SK-N-SH (cell line): ENCODE results near the gene GPR82. TPM values are rescaled to one million over a fixed set of nuclear protein-coding genes. Genes with fewer than 3 reads are reported as not detected.

Experiments
- CTCF ChIA-PET: fragments of 300-600, 350-600 bp; formaldehyde crosslinking; extraction: SDS; loops from one replicate; lab custom pipeline; 2021; lab: Yijun Ruan, JAX
- POLR2A ChIA-PET: fragments of 350-600 bp; sonication (Branson Sonifier 250); formaldehyde crosslinking; extraction: SDS; loops from one replicate; lab custom pipeline; 2020; ENCODE audit warnings: antibody characterized with exemption, inconsistent platforms; lab: Yijun Ruan, JAX
- DNase-seq: peaks from one replicate; pipeline ENCODE4 v3.0.0; 2012
- H2AFZ ChIP-seq: fragments of 200-600 bp; sonication (generic); 2 replicates; pipeline ENCODE4 v1.8.1; 2016; ENCODE audit warnings: antibody characterized with exemption, mild to moderate bottlenecking, low read depth
- H3F3A ChIP-seq: fragments of 200-600 bp; sonication (generic); replicated peaks from 2 replicates; pipeline ENCODE3; 2016; ENCODE audit warnings: antibody characterized with exemption, mild to moderate bottlenecking; ENCODE audit not compliant: insufficient read depth
- H3K27ac ChIP-seq, 2 experiments: fragments of 200-500 bp in 1 of 2; fragments of 200-600 bp in 1 of 2; sonication (Bioruptor generic) in 1 of 2; sonication (generic), shearing (Covaris generic) in 1 of 2; 2 replicates each; pipeline versions ENCODE4 v1.5.1 to v1.6.1; 2014 to 2016; ENCODE audit warnings: low read depth in 2 of 2, inconsistent platforms in 1 of 2, low read length in 1 of 2, mild to moderate bottlenecking in 1 of 2, mixed read lengths in 1 of 2
- H3K27me3 ChIP-seq: fragments of 200-600 bp; sonication (generic), shearing (Covaris generic); 2 replicates; pipeline ENCODE4 v1.6.1; 2016; ENCODE audit warnings: mixed run types; ENCODE audit not compliant: insufficient read depth
- H3K36me3 ChIP-seq, 2 experiments: fragments of 200-500 bp in 1 of 2; fragments of 200-600 bp in 1 of 2; sonication (Bioruptor generic) in 1 of 2; sonication (generic) in 1 of 2; replicated peaks in 1 of 2; 2 replicates each; pipeline versions ENCODE3 to v1.5.1; 2014 to 2016; ENCODE audit warnings: low read length in 1 of 2, mild to moderate bottlenecking in 1 of 2; ENCODE audit not compliant: insufficient read depth in 2 of 2, control insufficient read depth in 1 of 2
- H3K4me1 ChIP-seq, 2 experiments: fragments of 200-500 bp in 1 of 2; fragments of 200-600 bp in 1 of 2; sonication (Bioruptor generic) in 1 of 2; sonication (generic), shearing (Covaris generic) in 1 of 2; 2 replicates each; pipeline versions ENCODE4 v1.5.1 to v1.6.1; 2014 to 2016; ENCODE audit warnings: low read depth in 1 of 2, low read length in 1 of 2, mixed run types in 1 of 2; ENCODE audit not compliant: insufficient read depth in 2 of 2, control insufficient read depth in 1 of 2
- H3K4me2 ChIP-seq: fragments of 200-600 bp; sonication (generic), shearing (Covaris generic); 2 replicates; pipeline ENCODE4 v1.6.1; 2017; ENCODE audit warnings: mixed run types
- H3K4me3 ChIP-seq, 2 experiments: fragments of 200-500 bp in 1 of 2; fragments of 200-600 bp in 1 of 2; sonication (Bioruptor generic) in 1 of 2; sonication (generic), shearing (Covaris generic) in 1 of 2; 2 replicates each; pipeline versions ENCODE4 v1.5.1 to v1.8.1; 2014 to 2016; ENCODE audit warnings: low read depth in 2 of 2, inconsistent platforms in 1 of 2, low read length in 1 of 2, mild to moderate bottlenecking in 1 of 2, mixed read lengths in 1 of 2, moderate library complexity in 1 of 2
- H3K79me2 ChIP-seq: fragments of 200-600 bp; sonication (generic); 2 replicates; pipeline ENCODE4 v1.8.1; 2017; ENCODE audit warnings: mild to moderate bottlenecking; ENCODE audit not compliant: insufficient read depth
- H3K9ac ChIP-seq: fragments of 200-600 bp; sonication (generic); 2 replicates; pipeline ENCODE4 v1.6.1; 2017; ENCODE audit warnings: mixed run types
- H3K9me2 ChIP-seq: fragments of 200-600 bp; sonication (generic); 2 replicates; pipeline ENCODE4 v1.6.1; 2017; ENCODE audit warnings: mixed run types
- H3K9me3 ChIP-seq: fragments of 200-600 bp; sonication (generic); 2 replicates; pipeline ENCODE4 v1.6.1; 2017; ENCODE audit warnings: mixed run types, mild to moderate bottlenecking, moderate library complexity
- H4K20me1 ChIP-seq: fragments of 200-600 bp; sonication (generic); 2 replicates; pipeline ENCODE4 v1.6.1; 2017; ENCODE audit warnings: mild to moderate bottlenecking, mixed run types; ENCODE audit not compliant: insufficient read depth
- CHD2 ChIP-seq: fragments of 150-350 bp; IDR thresholded peaks from 2 replicates; pipeline ENCODE4 v1.6.1; 2018; ENCODE audit warnings: low read length; ENCODE audit not compliant: partially characterized antibody
- ELF1 ChIP-seq: IDR thresholded peaks from 2 replicates; pipeline ENCODE4 v1.4.0; 2012
- FOSL2 ChIP-seq: IDR thresholded peaks from 2 replicates; pipeline ENCODE4 v1.4.0; 2012; ENCODE audit warnings: low read depth, mild to moderate bottlenecking, moderate library complexity, borderline replicate concordance
- FOXJ3 ChIP-seq: sonication (generic); formaldehyde crosslinking; IDR thresholded peaks from 2 replicates; pipeline ENCODE4 v1.5.1; 2020; ENCODE audit warnings: mild to moderate bottlenecking, missing genetic modification reagents
- JUND ChIP-seq: IDR thresholded peaks from 2 replicates; pipeline ENCODE4 v1.4.0; 2012
- MEF2A ChIP-seq: IDR thresholded peaks from 2 replicates; pipeline ENCODE4 v1.4.0; 2012; ENCODE audit warnings: low read depth, borderline replicate concordance
- RAD21 ChIP-seq: IDR thresholded peaks from 2 replicates; pipeline ENCODE4 v1.6.1; 2012; ENCODE audit warnings: mild to moderate bottlenecking, low read length
- RCOR1 ChIP-seq: fragments of 150-350 bp; IDR thresholded peaks from 2 replicates; pipeline ENCODE4 v1.6.1; 2017; ENCODE audit warnings: antibody characterized with exemption, low read length
- RFX5 ChIP-seq: IDR thresholded peaks from 2 replicates; pipeline ENCODE4 v1.6.1; 2012; ENCODE audit warnings: mild to moderate bottlenecking, improper control_type of control experiment, low read length
- SIN3A ChIP-seq: IDR thresholded peaks from 2 replicates; pipeline ENCODE4 v1.6.1; 2012; ENCODE audit warnings: low read depth, mild to moderate bottlenecking, low read length, moderate library complexity, borderline replicate concordance
- SMC3 ChIP-seq: IDR thresholded peaks from 2 replicates; pipeline ENCODE4 v1.6.1; 2012; ENCODE audit warnings: low read depth, low read length, improper control_type of control experiment
- TAF1 ChIP-seq: IDR thresholded peaks from 2 replicates; pipeline ENCODE4 v1.6.1; 2012; ENCODE audit warnings: low read depth, mild to moderate bottlenecking, low read length, moderate library complexity, borderline replicate concordance
- TEAD4 ChIP-seq: IDR thresholded peaks from 2 replicates; pipeline ENCODE4 v1.4.0; 2012; ENCODE audit warnings: mild to moderate bottlenecking, borderline replicate concordance; ENCODE audit not compliant: insufficient read depth
- YY1 ChIP-seq: IDR thresholded peaks from 2 replicates; pipeline ENCODE4 v1.4.0; 2012; ENCODE audit warnings: low read depth, mild to moderate bottlenecking
- WGBS: methylation state at CpG from one replicate; pipeline ENCODE4 v1.1.6; 2017; ENCODE audit warnings: low lambda C conversion rate; 5-methylcytosine and 5-hydroxymethylcytosine counted together
- polyA plus RNA-seq, 3 experiments: library from polyadenylated mRNA; depleted of rRNA; stranded (reverse); fragments of >200 nt; gene quantifications; 2 replicates each; pipeline ENCODE4 v1.2.3, GENCODE V29; 2012
- TF ChIP-seq, protein P1 (sequence below): IDR thresholded peaks from 2 replicates; pipeline ENCODE4 v1.4.0; 2012; ENCODE audit warnings: low read depth
- TF ChIP-seq, protein P2 (sequence below): IDR thresholded peaks from 2 replicates; pipeline ENCODE4; 2012
- TF ChIP-seq, protein P3 (sequence below): IDR thresholded peaks from 2 replicates; pipeline ENCODE4 v1.4.0; 2012; ENCODE audit warnings: low read depth, borderline replicate concordance
- TF ChIP-seq, protein P4 (sequence below): fragments of 150-350 bp; IDR thresholded peaks from 2 replicates; pipeline ENCODE4 v1.6.1; 2016; ENCODE audit warnings: mild to moderate bottlenecking, low read depth, low read length
- TF ChIP-seq, protein P5 (sequence below): fragments of 200-600 bp; sonication (generic); IDR thresholded peaks from 2 replicates; pipeline ENCODE4 v1.6.1; 2017; ENCODE audit warnings: antibody characterized with exemption, mild to moderate bottlenecking, moderate library complexity

Gene GPR82
- polyA plus RNA-seq, 1 of the 3 experiments (the other 2 are of a cell fraction): not detected

DNA sequence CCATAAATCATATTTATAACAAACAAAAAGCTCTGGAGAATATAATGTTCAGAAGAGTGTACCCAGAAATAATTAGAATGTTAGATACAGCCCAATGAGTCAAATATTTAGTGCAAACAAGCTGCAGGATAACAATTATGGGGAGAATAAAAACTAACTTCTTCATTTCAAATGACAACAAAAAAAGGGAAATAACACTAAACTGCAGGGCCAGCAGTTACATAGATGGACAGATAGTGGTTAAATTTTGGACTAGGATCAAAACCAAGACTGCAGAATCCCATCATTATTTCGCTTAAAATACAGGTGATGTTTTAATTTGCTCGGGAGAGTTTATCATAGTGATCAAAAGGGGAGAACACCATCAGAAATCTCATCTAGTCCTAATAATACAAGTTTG lies 35.8 kb upstream of the GPR82 start (continued):
- TF ChIP-seq RCOR1 (no peak), CHD2 (no peak), MEF2A (no peak), ELF1 (no peak), TEAD4 (no peak)
- TF ChIP-seq, protein P1, sequence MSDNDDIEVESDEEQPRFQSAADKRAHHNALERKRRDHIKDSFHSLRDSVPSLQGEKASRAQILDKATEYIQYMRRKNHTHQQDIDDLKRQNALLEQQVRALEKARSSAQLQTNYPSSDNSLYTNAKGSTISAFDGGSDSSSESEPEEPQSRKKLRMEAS: no peak
- TF ChIP-seq, protein P2, sequence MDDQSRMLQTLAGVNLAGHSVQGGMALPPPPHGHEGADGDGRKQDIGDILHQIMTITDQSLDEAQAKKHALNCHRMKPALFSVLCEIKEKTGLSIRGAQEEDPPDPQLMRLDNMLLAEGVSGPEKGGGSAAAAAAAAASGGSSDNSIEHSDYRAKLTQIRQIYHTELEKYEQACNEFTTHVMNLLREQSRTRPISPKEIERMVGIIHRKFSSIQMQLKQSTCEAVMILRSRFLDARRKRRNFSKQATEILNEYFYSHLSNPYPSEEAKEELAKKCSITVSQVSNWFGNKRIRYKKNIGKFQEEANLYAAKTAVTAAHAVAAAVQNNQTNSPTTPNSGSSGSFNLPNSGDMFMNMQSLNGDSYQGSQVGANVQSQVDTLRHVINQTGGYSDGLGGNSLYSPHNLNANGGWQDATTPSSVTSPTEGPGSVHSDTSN: no peak

DNA sequence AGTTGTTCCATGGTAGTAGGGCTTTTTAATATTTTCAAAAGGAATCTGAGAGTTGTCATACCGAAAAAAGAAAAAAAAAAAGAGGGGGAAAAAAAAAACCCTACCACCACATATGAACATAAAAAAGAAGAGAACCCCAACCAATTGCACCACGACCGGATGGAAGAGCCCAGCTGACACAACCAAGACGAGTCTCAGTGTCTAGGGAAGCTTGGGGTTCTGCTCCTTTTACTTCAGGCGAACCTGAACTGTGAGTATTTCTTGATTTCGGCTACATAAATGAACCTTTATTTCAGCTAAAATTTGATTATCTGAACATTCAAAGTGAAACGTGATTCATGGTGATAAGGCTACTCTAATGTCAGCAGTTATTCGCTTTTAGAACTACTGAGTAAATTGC lies 35.1 kb upstream of the GPR82 start, which contains the start of gene GPR34:
GPR34 (plus strand) TSS at position 139 of the 400 bp plus-strand sequence. CDS start 6,661 bp downstream, outside the sequence.
- no peak for TF ChIP-seq SIN3A
- TF ChIP-seq TAF1: no peak
- TF ChIP-seq RAD21: no peak
- H3K79me2 ChIP-seq: no peaks in the 10 kb centered on the region
- no peak within 1 kb of the TSS for H3K9ac ChIP-seq
- no peak for DNase-seq
- H2AFZ ChIP-seq: no peak within 1 kb of the TSS
- H3K27ac ChIP-seq: no peak within 1 kb of the TSS
- no peaks in the 10 kb centered on the region for H4K20me1 ChIP-seq
- no peaks in the 10 kb centered on the region for H3F3A ChIP-seq
- H3K4me1 ChIP-seq: no peaks in the 10 kb centered on the region
- H3K36me3 ChIP-seq: no peaks in the 10 kb centered on the region
- ChIA-PET POLR2A (no interaction called here), CTCF (no interaction called here)
- H3K9me3 ChIP-seq: no peaks in the 10 kb centered on the region
- no peaks in the 10 kb centered on the region for H3K9me2 ChIP-seq
- H3K4me2 ChIP-seq: no peak within 1 kb of the TSS
- whole genome bisulfite sequencing: 46% methylated on average over 8 of the region's 8 CpGs
- H3K4me3 ChIP-seq: no peak within 1 kb of the TSS
- H3K27me3 ChIP-seq: no peaks in the 10 kb centered on the region; the same call in 1 of the 2 replicates

DNA sequence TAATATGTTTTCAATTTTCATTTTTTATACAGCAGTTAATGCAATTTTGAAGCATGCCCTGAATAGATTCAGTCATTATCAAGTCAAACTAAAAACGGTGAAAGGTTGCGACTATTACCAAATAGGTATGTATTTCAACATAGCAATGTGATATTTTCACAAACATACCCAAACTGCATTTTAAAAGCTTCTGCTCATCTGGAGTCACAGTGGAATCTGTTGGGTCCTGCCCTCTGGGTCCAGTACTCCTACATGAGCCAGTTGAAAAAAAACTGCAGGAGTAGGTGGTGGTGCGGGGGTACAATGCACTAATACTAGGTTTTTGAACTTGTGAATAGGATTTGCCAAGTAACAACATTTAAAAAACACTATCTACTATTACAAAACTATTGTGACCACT lies 34.3 kb upstream of the GPR82 start:
- Histone ChIP-seq H3K27ac (no peak overlapping the region), H3K27me3 (no peaks in the 10 kb centered on the region; the same call in 1 of the 2 replicates), H3K79me2 (no peaks in the 10 kb centered on the region), H3F3A (no peaks in the 10 kb centered on the region), H3K4me2 (no peak overlapping the region), H3K4me1 (no peaks in the 10 kb centered on the region), H4K20me1 (no peaks in the 10 kb centered on the region), H3K4me3 (no peak overlapping the region), H3K36me3 (no peaks in the 10 kb centered on the region), H2AFZ (no peak overlapping the region), H3K9me2 (no peaks in the 10 kb centered on the region), H3K9ac (no peak overlapping the region), H3K9me3 (no peaks in the 10 kb centered on the region)
- CTCF ChIA-PET: no interaction called here
- no peak for DNase-seq
- no peak for TF ChIP-seq RCOR1
- no peak for TF ChIP-seq MEF2A
- no peak for TF ChIP-seq FOSL2
- TF ChIP-seq JUND: no peak
- TF ChIP-seq, protein P2: no peak
- TF ChIP-seq, protein P3, sequence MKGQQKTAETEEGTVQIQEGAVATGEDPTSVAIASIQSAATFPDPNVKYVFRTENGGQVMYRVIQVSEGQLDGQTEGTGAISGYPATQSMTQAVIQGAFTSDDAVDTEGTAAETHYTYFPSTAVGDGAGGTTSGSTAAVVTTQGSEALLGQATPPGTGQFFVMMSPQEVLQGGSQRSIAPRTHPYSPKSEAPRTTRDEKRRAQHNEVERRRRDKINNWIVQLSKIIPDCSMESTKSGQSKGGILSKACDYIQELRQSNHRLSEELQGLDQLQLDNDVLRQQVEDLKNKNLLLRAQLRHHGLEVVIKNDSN: no peak
- TF ChIP-seq TEAD4: no peak
- no peak for TF ChIP-seq YY1
- TF ChIP-seq RFX5: no peak
- no peak for TF ChIP-seq FOXJ3 (CRISPR knock-in tag)
- TF ChIP-seq SMC3: no peak
- TF ChIP-seq, protein P4, sequence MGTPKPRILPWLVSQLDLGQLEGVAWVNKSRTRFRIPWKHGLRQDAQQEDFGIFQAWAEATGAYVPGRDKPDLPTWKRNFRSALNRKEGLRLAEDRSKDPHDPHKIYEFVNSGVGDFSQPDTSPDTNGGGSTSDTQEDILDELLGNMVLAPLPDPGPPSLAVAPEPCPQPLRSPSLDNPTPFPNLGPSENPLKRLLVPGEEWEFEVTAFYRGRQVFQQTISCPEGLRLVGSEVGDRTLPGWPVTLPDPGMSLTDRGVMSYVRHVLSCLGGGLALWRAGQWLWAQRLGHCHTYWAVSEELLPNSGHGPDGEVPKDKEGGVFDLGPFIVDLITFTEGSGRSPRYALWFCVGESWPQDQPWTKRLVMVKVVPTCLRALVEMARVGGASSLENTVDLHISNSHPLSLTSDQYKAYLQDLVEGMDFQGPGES: no peak
- TF ChIP-seq, protein P5, sequence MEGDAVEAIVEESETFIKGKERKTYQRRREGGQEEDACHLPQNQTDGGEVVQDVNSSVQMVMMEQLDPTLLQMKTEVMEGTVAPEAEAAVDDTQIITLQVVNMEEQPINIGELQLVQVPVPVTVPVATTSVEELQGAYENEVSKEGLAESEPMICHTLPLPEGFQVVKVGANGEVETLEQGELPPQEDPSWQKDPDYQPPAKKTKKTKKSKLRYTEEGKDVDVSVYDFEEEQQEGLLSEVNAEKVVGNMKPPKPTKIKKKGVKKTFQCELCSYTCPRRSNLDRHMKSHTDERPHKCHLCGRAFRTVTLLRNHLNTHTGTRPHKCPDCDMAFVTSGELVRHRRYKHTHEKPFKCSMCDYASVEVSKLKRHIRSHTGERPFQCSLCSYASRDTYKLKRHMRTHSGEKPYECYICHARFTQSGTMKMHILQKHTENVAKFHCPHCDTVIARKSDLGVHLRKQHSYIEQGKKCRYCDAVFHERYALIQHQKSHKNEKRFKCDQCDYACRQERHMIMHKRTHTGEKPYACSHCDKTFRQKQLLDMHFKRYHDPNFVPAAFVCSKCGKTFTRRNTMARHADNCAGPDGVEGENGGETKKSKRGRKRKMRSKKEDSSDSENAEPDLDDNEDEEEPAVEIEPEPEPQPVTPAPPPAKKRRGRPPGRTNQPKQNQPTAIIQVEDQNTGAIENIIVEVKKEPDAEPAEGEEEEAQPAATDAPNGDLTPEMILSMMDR: no peak
- no peak for TF ChIP-seq SIN3A
- 45% methylated on average over 3 of the region's 3 CpGs for WGBS
- POLR2A ChIA-PET: no interaction called here
